Bronchial epithelial cell (primary cell): Measurements from ENCODE around the gene EXOC6B. TPM values are rescaled to one million over a fixed set of nuclear protein-coding genes. Genes with fewer than 3 reads are reported as not detected.
A peak's percentile ranks its signal among the peaks of the same experiment; 100 is the strongest.

Experiments used
- DNase-seq: peaks from one replicate; pipeline ENCODE4 v3.0.0-alpha.2; 2010; ENCODE audit warnings: low read depth
- FAIRE-seq: peaks from 2 replicates; lab custom pipeline; 2011; peaks lifted over from hg19 to GRCh38; lab: Jason Lieb, UNC
- H3K27me3 ChIP-seq: 2 replicates; pipeline ENCODE4 v1.5.1; 2011; ENCODE audit warnings: low read length; ENCODE audit not compliant: control insufficient read depth, insufficient read depth
- H3K36me3 ChIP-seq: 2 replicates; pipeline ENCODE4 v1.5.1; 2011; ENCODE audit warnings: low read length; ENCODE audit not compliant: control insufficient read depth, insufficient read depth
- H3K4me3 ChIP-seq: 2 replicates; pipeline ENCODE4 v1.5.1; 2011; ENCODE audit warnings: mild to moderate bottlenecking, low read depth, low read length, control low read depth
- total RNA-seq: library from RNA; depleted of rRNA; stranded (reverse); fragments of >200 nt; gene quantifications from 2 replicates; pipeline ENCODE4 v1.2.1, GENCODE V29; 2014
- TF ChIP-seq, protein P1 (sequence below): IDR thresholded peaks from 2 replicates; pipeline ENCODE4 v1.5.1; 2011; ENCODE audit warnings: mild to moderate bottlenecking, moderate library complexity, low read length, control low read depth, inconsistent platforms; ENCODE audit not compliant: insufficient read depth, severe bottlenecking

EXOC6B gene
- total RNA-seq, 1 donor from 2014 or later: 26.9 TPM

DNA sequence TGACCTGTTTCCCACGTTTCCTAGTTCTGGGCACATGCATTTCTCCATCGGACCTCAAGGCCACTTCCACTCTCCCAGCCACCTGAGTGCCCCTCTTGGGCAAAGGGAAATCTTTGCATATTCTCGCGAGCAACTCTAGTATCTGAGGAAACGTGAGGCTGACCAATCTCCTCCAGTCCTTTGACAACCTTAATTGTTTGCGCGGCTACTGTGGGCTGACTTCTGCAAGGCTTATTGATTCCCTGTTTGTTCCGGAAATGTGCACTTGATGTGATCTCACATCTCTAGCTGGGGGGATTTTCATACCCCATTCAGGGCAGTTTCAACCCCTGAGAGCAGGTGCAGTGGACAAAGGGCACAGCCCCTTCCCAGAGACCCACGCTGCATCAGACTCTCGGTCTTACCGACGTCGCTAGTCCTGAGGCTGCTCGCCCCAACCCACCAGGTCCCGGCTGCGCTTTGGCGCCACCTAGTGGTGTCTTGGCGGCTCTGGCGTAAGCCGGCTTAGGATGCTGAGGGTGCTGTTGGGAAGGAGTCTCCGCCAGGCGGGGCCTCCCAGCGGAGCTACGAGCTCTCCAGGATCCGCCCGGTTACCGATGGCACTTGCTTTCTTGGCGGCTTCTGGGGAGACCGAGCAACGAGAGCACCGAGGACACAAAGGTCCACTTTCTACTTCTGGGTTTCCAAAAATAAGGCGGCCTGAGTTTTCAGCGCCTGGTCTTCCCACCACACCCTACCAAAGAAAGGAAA lies 36.6 kb upstream of the EXOC6B start:
- H3K36me3 ChIP-seq: no peaks in the 10 kb centered on the region
- peak; percentile 84 for DNase-seq
- TF ChIP-seq, protein P1, sequence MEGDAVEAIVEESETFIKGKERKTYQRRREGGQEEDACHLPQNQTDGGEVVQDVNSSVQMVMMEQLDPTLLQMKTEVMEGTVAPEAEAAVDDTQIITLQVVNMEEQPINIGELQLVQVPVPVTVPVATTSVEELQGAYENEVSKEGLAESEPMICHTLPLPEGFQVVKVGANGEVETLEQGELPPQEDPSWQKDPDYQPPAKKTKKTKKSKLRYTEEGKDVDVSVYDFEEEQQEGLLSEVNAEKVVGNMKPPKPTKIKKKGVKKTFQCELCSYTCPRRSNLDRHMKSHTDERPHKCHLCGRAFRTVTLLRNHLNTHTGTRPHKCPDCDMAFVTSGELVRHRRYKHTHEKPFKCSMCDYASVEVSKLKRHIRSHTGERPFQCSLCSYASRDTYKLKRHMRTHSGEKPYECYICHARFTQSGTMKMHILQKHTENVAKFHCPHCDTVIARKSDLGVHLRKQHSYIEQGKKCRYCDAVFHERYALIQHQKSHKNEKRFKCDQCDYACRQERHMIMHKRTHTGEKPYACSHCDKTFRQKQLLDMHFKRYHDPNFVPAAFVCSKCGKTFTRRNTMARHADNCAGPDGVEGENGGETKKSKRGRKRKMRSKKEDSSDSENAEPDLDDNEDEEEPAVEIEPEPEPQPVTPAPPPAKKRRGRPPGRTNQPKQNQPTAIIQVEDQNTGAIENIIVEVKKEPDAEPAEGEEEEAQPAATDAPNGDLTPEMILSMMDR: peak; percentile 100
- peak overlapping the region; percentile 1 for H3K4me3 ChIP-seq
- H3K27me3 ChIP-seq: no peaks in the 10 kb centered on the region
- FAIRE-seq: no peak

DNA sequence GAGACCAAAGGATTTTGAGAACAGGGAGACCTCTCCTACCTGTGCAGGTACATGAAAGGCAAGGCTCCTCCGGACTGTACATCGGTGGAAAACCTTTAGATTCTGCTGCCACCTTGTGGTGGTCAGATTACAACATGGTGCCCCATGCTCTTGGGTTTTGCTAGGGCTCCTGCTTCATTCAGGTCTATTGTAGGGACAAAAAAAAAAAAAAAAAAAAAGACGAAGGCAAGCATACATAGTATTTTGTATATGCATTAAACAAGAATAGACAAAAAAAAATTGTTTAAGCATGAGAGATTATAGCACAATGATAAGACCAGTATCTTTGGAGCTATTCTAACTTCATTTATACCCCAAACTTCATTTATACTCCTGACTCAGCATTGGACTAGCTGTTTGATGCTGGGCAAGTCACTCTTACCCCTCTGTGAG lies 34.0 kb upstream of the EXOC6B start:
- H3K27me3 ChIP-seq: no peaks in the 10 kb centered on the region
- DNase-seq (peak; percentile 83), FAIRE-seq (no peak)
- TF ChIP-seq, protein P1: peak; percentile 69
- no peaks in the 10 kb centered on the region for H3K36me3 ChIP-seq
- H3K4me3 ChIP-seq: no peak overlapping the region

GRCh38 chr2:72851333-72851732 lies 25.5 kb upstream of the EXOC6B start:
- TF ChIP-seq, protein P1: no peak

DNA sequence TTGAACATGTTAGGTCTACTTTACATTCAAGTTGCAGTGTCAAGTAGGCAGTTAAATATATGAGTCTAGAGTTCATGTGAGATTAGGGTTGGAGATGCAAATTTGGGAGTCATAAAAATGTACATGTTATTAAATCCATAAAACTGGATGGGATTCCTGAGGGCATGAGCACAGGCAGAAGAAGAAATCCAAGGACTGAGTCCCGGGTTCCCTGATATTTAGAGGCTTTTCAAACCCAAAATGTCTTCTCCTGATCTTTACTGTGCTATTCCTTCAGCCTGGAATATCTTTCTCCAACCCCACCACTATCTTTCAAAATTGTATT lies 23.3 kb upstream of the EXOC6B start:
- Histone ChIP-seq H3K27me3 (no peaks in the 10 kb centered on the region), H3K36me3 (no peaks in the 10 kb centered on the region), H3K4me3 (no peak overlapping the region)
- DNase-seq: no peak
- TF ChIP-seq, protein P1: no peak
- no peak for FAIRE-seq

More at GRCh38 chr2:72851333-72851732, 25.5 kb upstream of the EXOC6B start:
- no peaks in the 10 kb centered on the region for H3K27me3 ChIP-seq
- H3K4me3 ChIP-seq: no peak overlapping the region
- FAIRE-seq: no peak
- no peak for DNase-seq
- H3K36me3 ChIP-seq: no peaks in the 10 kb centered on the region

DNA sequence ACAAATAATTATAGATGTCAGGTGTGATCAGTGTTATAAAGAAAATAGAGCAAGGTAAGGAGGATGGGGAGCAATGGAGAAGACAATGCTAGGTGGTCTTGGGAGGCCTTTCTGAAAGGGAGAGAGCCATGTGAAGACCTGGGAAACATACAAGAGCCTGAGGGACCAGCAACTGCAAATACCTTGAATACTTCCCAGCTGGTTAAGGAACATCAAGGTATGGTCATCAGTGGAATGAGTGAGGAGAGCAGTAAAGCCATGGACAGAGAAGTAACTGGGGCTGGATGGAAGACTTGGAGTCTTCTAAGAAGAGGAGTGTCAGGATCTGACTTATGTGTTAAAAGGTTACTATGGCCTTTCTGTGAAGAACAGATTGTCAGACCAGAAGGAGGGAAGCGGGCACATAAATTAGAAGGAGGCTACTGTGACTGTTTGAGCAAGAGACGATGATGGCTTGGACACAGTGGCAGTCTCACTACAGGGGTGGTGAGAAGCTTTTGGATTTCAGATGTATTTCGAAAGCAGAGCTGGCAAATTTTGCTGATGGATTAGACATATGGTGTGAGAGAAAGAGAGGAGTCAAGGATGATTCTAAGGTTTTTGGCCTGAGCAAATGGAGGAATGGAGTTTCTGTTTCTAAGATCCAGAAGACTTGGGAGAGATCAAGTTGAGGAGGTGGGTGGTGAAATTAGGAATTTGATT lies 22.8 kb upstream of the EXOC6B start:
- no peak overlapping the region for H3K4me3 ChIP-seq
- no peaks in the 10 kb centered on the region for H3K27me3 ChIP-seq
- FAIRE-seq: no peak
- TF ChIP-seq, protein P1: no peak
- no peaks in the 10 kb centered on the region for H3K36me3 ChIP-seq
- DNase-seq: no peak
